NCI-H526 (cell line): ENCODE measurements around the gene EEF1AKMT2.
"Not testable (repeated sequence)": the region's sequence is repeated elsewhere in the genome, so short reads cannot be mapped to it uniquely, and the experiment has no call there.

Experiments
- DNase-seq, 2 experiments: peaks; one replicate each; lab custom pipeline; 2025; lab: John Stamatoyannopoulos, UW

The EEF1AKMT2 gene

DNA sequence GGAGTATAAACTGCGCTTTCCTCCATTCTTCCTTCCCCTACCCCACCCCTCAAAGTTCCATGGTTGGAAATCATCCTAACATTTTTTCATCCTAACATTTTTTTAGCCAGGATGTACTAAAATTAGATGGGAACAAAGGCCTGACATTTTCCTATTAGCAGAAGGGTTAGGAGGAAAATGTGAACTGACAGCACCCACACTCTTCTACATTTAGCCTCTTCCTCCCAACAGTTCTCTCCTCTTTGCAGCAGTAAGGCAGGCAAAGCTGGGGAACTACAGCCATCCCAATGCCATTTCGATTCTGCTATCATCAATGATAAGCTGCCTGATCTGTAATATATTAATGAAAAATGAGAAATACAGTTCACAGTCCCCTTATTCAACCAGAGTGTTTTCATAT is 36.1 kb downstream of the EEF1AKMT2 start:
- DNase-seq, result no peak

DNA sequence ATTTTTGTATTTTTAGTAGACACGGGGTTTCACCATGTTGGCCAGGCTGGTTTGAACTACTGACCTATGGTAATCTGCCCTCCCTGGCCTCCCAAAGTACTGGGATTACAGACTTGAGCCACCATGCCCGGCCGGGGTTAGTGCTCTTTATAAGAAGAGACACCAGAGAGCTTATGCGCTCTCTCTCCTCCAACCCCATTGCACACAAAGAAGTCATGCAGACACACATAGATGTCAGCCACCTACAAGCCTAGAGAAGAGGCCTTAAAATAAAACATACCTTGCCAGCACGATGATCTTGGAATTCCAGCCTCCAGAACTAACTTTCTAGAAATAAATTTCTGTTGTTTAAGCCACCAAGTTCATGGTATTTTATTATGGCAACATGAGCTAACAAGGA is 37.5 kb downstream of the EEF1AKMT2 start:
- no peak for DNase-seq

- DNase-seq, result no peak
These were observed 42.6 kb downstream of the EEF1AKMT2 start for GRCh38 chr10:124748953-124749645.

GRCh38 chr10:124748166-124748565 is 43.5 kb downstream of the EEF1AKMT2 start:
- DNase-seq, result no peak

DNA sequence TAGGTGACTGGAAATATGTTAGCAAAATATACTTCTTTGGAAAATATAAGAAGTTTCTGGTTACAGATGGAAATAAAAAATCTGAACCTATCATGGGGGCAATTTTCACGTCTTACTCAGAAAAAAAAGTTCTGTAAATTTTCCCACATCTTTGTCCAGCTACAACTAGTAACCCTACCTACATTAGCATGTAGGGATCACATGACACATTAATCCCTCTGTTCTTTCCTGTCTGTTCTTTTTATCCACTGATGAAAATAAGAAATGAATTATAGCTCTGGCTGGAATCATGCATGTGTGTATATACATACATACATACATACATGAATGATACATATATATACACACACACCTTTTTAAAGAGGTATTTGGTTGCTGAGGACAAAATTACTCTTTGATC is 43.9 kb downstream of the EEF1AKMT2 start:
- no peak for DNase-seq

- DNase-seq, result no peak
These were observed 44.7 kb downstream of the EEF1AKMT2 start for GRCh38 chr10:124746992-124747391.

DNA sequence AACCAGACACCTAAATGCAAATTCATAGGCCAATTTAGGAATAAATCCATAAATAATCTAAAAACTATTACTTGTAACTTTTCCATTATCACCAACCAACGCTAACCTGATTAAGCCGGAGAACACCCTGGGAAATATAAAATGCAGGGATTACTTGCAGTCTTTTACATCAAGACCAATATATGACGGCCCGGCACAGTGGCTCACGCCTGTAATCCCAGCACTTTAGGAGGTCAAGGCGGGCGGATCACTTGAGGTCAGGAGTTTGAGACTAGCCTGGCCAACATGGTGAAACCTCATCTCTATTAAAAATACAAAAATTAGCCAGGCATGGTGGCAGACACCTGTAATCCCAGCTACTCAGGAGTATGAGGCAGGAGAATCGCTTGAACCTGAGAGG is 45.2 kb downstream of the EEF1AKMT2 start:
- DNase-seq, result not testable (repeated sequence)

GRCh38 chr10:124745673-124746072 is 46.0 kb downstream of the EEF1AKMT2 start:
- DNase-seq, result peak in 1 of 2 experiments; percentile 16

GRCh38 chr10:124745252-124745651 is 46.4 kb downstream of the EEF1AKMT2 start:
- DNase-seq, result no peak

DNA sequence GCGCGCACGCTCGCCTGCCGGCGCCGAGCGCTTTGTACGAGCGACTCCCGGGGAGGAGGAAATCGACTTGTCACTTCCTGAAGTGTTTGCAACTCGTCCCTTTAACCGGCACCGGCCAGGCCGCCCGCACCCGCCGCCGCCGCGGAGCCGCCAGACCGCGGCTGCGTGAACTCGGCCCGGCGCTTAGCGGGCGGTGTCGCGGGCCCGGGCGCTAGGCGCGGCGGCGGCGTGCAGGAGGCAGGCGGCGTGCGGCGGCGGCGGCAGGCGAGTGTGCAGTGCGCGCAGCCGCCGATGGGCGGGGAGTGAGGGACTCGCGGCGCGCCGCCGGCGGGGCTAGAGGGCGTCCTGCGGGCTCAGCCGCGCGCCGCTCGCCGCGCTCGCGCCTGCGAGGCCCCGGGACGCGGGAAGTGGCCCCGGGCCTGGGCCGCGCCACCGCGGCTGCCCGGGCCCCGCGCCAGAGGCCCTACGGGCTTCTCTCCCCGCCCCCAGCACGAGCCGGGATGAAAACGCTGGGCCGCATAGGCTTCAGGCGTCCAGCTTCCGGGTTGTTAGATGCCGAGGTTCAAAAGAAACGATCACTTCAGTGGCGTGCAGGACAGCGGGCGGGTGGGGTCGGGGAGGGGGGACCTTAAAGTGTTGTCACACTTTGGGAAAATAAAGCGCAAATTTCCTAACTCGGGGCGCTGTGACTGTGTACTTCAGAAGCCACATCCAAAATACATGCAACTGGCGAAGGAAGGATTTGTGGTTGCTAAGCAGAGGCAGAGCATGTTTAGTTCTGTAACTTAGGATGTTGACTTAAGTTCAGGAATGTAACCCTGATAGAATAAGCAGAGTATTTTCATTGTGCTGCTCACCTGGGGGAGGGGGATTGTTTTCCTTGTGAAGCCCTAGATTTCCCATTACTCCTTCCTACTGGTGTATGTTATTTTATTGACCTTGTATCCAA is 47.3 kb downstream of the EEF1AKMT2 start, which contains the start of gene FAM53B:
Gene FAM53B, minus strand, starts transcription at position 277 of the 949 bp plus-strand sequence. CDS start 37,665 bp downstream, outside the sequence.
- peak; percentile 17 to 87 for DNase-seq

- DNase-seq, result peak in 1 of 2 experiments; percentile 47
These were observed 48.2 kb downstream of the EEF1AKMT2 start for GRCh38 chr10:124743191-124744101.

- peak; percentile 22 to 66 for DNase-seq
These were observed 49.1 kb downstream of the EEF1AKMT2 start for GRCh38 chr10:124742413-124743190.

- peak in 1 of 2 experiments; percentile 59 for DNase-seq
These were observed 49.7 kb downstream of the EEF1AKMT2 start for GRCh38 chr10:124741922-124742412.

GRCh38 chr10:124741281-124741921 is 50.3 kb downstream of the EEF1AKMT2 start:
- peak; percentile 29 to 79 for DNase-seq

- DNase-seq, result no peak
These were observed 51.1 kb downstream of the EEF1AKMT2 start for GRCh38 chr10:124740369-124741280.

DNA sequence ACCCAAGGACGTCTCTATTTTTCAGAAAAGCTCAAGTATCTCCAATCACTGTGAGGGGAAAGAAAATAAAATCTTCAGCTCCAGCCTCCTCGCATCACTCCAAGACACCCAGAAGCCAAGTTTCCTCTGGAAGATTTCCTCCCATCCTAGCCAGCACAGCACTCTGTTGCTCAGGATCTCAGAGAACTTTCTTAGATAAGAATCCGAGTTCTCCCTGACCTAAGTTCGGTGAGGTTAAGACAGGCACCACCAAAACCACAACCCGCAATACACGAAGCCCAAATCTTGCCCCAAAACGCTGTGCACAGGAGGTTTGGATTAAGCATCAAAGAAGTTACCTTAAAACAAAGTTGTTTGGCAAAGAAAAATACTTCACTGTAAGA is 51.7 kb downstream of the EEF1AKMT2 start:
- no peak for DNase-seq

DNA sequence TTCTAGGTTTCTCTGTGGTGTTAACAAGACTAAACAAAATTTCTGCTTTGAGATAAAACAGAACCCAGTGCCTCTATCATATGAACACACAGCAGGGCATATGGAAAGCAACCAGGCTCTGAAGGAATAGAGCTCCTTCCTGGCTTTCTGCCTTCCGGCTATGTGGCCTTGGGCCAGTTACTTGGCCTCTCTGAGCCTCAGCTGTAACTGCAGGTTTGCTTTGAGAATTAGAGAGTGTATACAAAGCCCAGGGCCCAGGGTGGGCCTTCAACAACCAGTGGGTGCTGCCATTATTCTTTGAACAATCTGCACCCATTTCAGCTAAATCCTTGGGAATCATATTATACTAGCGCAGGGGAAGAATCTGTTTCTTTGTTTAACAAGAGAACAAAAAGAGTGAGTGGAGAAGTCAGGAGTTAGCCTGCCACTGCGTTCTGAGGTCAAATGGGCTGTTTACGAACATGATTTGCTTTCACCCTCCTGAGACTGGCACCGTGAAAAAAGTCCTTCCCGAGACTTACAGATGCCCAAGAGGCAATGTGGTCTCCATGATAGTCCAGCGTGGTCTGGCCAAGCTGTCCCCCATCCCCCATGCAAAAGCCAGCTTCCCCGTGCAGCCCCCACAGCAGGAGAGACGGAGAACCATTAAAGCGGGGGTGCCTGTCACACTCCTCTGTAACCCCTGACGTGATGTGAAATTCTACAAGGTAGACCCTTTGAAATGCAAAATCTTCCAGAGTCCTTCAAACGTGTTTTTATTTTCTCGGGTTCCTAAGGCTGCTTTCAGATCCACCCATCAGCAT is 52.4 kb downstream of the EEF1AKMT2 start:
- DNase-seq, result no peak

DNA sequence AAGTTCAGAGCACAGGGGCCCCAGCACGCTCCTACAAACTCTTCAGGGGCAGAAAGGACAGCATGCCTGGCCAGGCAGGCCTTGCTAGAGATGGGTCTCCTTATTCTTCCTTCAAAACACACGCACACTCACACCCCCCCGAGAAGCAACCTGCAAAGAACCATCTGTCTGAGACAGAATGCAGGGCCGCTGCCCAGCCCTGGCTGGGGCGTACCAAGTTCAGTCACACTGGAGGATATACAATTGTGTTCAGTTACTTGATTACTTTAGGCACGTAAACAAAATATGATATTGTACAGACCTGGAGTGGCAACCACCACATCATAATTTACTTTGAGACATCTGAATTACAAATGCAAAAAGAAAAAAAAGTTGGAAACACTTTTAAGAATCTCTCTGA is 53.2 kb downstream of the EEF1AKMT2 start:
- no peak for DNase-seq
